Jurkat, Clone E6-1 (cell line): ENCODE results near the gene TKTL2.
"Not testable (repeated sequence)": the region's sequence is repeated elsewhere in the genome, so short reads cannot be mapped to it uniquely, and the experiment has no call there.

Source experiments
- DNase-seq: peaks from one replicate; pipeline ENCODE4 v3.0.0-alpha.2; 2011; ENCODE audit warnings: low read depth, low spot score
- H3K4me3 ChIP-seq: 2 replicates; pipeline ENCODE4 v1.5.1; 2011; ENCODE audit warnings: mild to moderate bottlenecking, low read length, control low read depth, moderate library complexity

The TKTL2 gene

DNA sequence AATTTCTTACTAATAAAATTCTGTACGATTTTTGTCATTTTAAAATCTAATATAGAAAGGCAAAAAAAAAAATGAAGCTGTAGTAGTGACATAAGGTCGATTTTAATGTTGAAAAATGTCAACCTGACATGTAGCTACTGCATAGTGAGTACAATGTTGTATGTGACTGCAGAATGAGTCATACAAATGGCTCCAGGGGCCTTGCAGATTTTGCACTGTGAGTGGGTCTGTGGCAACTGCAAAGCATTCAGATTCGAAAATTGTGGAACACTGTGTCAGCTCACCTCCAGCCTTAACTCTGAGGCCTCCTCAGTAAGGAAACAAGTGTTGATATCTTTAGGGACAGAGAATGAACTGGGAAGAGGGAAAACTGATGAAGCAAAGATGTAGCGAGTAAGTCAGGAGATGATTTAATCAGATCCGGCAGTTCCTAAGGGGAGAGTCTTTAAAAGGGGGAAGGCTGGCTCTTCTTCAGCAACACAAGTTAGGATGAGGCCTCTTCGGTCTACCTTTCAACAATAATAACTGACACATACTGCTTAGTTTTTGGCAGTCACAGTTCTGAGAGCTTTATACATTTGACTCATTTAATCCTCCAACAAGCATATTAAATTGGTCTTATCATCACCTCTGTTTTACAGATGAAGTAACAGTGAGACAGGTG lies 24.9 kb downstream of the TKTL2 start:
- DNase-seq: no peak
- H3K4me3 ChIP-seq: no peak overlapping the region

DNA sequence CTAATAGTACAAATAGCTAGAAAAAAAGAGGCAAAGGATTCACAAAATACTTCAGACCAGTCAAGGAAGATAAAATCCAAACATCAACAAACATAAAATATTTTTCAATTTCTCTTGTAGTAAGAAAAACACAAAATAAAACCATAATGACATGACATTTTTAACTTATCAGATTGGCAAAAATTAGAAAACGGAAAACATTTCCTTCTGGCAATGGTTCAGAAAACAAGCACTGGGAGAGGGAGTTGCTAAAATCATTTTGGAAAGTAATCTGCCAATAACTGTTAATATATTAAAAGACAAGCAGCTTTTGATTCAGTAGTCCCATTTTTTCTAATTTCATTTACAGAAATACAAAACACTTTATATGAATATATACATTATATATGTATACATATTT lies 26.1 kb downstream of the TKTL2 start:
- DNase-seq: no peak
- H3K4me3 ChIP-seq: no peak overlapping the region

DNA sequence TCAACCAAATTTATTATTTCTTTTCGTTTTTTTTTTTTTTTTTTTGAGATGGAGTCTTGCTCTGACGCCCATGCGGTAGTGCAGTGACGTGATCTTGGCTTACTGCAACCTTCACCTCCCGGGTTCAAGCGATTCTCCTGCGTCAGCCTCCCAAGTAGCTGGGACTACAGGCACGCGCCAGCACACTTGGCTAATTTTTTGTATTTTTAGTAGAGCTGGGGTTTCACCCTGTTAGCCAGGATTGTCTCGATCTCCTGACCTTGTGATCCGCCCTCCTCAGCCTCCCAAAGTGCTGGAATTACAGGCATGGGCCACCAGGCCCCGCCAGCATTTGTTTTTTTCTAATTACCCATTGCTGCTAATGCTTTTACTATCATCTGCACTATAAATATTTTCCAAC lies 26.5 kb downstream of the TKTL2 start:
- DNase-seq, H3K4me3 ChIP-seq: not testable (repeated sequence)

DNA sequence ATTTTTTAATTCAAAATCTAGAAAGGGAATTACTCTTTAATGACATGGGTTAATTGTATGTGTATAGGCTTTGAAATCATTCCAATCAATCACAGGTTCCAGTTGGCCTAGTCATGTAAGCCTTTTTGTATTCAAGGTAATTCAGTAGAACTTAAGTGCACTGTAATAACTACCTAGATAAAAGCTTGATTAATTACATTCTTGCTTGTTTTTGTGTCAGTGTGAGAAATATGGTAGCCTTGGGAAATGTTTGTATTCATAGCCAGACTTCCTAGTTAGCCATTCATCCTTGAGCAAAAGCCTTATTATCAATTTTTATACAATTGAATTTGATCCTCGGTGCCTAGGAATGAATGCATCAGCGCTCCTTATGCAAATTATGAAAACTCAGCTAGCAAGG lies 33.5 kb downstream of the TKTL2 start:
- H3K4me3 ChIP-seq: no peak overlapping the region
- no peak for DNase-seq
